UCSD-AML1 (cell line): Measurements from ENCODE around the gene CCDC40.
"Not testable (repeated sequence)": the region's sequence is repeated elsewhere in the genome, so short reads cannot be mapped to it uniquely, and the experiment has no call there.

Source experiments
- DNase-seq: peaks from one replicate; lab custom pipeline; 2025; ENCODE audit not compliant: unreplicated experiment; lab: John Stamatoyannopoulos, UW

Gene CCDC40

GRCh38 chr17:80043963-80044362 is 7.5 kb downstream of the CCDC40 start:
- DNase-seq, result no peak

- no peak for DNase-seq
These were observed 9.3 kb downstream of the CCDC40 start for GRCh38 chr17:80045703-80046102.

DNA sequence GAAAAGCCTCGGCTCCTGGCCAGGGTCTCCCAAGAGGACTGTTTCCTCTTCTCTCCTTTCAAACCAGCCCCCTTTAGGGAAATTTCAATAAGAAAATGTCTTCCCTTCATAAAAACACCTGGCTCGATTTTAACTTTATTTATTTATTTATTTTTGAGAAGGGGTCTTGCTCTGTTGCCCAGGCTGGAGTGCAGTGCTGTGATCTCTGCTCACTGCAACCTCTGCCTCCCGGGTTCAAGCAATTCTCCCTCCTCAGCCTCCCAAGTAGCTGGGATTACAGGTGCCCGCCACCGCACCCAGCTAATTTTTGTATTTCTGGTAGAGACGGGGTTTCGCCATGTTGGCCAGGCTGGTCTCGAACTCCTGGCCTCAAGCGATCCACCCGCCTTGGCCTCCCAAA is 10.3 kb downstream of the CCDC40 start:
- not testable (repeated sequence) for DNase-seq

DNA sequence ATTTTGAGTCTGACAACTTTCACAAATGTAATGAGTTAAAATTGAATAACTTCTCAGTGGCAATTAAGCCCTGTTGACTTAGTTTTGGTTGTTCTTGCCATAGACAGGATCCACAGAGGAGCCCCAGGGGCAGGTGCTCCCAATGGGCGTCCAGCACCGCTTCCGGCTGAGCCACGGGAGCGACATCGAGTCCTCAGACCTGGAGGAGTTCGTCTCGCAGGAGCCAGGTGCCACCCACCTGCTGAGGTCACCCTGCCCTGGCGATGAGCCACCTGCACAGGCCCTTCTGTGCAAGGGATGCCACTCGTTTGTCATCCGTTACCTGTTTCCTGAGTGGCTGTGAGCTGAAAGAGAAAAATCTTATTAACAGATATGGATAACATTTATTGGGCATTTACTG is 10.7 kb downstream of the CCDC40 start:
- no peak for DNase-seq

DNA sequence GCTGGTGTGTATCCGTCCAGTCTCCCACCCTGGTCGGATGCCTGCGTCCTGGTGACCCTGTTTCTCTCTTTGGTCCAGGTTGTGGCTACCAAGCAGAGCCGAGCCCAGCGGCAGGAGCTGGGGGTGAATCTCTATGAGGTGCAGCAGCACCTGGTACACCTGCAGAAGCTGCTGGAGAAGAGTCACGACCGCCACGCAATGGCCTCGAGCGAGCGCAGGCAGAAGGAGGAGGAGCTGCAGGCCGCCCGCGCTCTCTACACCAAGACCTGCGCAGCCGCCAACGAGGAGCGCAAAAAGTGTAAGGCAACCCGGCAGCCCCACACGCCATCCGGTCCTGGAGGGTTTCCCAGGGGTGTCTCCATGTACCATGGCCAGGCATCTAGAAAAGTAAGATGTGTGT is 13.5 kb downstream of the CCDC40 start:
- DNase-seq, result no peak

GRCh38 chr17:80050706-80051105 is 14.3 kb downstream of the CCDC40 start:
- no peak for DNase-seq

- DNase-seq, result no peak
These were observed 15.2 kb downstream of the CCDC40 start for GRCh38 chr17:80051681-80052080.

DNA sequence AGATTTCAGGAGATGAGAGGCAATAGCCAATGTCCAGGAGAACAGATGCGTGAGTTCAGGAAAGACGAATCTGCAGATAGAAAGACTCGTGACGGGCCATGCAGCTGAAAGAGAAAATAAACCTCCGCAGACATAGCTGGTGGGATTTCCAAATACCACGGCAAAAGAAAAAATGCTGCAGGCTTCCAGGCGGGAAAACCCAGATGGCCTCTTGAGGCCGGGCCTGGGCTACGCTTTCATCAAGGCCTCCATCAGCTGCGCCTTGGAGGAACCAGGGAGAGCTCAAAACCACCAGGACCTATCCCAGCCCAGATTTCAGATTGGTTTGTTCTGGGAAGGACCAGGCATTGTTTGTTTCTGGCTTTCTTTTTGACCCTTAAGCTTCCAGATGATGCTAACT is 16.7 kb downstream of the CCDC40 start:
- no peak for DNase-seq

- no peak for DNase-seq
These were observed 19.2 kb downstream of the CCDC40 start for GRCh38 chr17:80055597-80055996.

DNA sequence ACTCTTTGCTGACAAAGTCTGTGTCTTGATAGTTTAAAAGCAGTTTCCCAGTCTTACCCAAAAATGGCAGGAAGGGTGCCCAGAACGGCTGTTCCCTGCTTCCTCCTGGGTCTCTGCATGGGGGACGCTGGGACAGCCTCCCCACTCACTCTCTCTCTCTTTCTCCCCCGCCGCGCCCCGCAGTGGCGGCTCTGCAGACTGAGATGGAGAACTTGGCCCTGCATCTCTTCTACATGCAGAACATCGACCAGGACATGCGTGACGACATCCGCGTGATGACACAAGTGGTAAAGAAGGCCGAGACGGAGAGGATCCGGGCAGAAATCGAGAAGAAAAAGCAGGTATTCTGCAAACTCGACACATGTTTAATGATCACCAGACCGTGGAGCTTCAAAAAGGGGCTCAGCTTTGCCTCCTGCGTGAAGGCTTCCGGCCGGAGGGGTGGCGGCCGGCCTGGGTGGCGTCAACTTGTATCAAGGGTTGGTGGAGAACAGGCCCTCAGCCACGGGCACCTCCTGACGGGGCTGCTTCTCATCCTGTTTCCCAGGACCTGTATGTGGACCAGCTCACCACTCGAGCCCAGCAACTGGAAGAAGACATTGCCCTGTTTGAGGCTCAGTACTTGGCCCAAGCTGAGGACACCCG is 22.0 kb downstream of the CCDC40 start:
- no peak for DNase-seq

DNA sequence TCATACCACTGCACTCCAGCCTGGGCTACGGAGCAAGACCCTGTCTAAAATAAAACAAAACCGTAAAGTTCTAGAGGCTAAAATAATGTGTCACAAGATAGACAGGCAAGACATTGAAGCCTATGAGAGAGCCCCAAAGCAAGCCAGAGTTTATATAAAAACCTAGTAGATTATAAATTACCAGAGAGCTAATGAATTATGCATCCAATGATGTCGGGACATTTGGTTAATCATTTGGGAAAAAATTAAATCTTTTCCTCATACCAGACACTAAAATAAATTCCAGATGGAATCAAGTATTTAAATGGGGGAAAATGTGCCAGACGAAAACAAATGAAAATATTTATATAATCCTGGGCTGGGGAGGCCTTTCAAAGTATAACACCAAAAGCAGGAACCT is 24.2 kb downstream of the CCDC40 start:
- no peak for DNase-seq

DNA sequence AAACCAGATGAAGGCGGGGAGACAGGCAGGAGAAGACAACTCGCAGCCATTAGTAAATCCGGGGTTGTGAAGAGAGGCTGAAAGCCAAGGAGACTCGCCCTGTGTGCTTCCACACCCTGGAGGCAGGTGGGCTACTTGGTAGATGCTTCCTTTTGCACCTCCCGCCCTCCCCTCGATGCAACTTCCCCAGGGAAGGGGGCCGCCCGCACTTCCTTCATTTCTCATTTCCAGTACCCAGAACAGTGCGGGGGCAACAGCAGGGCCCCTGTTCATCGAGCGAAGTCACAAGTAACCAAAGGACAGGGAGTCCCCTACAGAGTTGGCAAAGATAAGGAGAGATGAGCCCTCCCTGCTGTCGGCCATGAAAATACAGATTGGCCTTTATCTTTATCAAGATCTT is 25.0 kb downstream of the CCDC40 start:
- no peak for DNase-seq

DNA sequence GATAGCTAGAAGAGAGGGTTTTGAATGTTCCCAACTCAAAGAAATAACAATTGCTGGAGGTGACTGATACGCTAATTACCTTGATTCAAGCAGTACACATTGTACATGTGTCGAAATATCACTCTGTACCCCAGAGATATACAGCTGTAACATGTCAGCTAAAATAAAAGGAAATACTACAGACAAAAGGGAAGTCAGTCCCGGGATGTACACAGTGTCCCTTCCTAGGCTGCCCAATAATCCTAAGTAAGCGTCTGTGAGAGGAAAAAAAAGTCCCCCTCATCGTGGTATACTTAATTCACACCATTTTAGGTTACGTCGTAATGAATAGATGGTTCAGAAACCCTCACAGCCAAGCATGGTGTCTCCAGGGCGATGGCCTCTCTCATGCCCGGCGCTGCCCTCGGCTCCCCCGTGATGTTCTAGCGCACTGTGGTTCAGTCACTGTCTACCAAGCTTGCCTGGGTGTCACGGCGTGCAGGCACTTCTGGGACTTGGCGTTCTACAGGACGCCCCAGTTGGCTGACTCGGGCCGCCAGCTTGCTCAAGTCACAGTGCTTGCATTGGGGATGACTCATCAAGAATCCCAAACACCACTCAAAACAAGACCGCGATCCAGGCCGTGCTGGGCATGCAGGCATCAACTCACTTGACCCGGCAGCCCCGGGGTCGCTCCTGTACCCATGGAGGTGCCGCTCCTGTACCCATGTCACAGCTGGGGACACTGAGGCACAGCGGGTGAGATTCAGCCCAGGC is 27.6 kb downstream of the CCDC40 start:
- DNase-seq, result no peak

GRCh38 chr17:80064696-80065095 is 28.3 kb downstream of the CCDC40 start:
- no peak for DNase-seq

DNA sequence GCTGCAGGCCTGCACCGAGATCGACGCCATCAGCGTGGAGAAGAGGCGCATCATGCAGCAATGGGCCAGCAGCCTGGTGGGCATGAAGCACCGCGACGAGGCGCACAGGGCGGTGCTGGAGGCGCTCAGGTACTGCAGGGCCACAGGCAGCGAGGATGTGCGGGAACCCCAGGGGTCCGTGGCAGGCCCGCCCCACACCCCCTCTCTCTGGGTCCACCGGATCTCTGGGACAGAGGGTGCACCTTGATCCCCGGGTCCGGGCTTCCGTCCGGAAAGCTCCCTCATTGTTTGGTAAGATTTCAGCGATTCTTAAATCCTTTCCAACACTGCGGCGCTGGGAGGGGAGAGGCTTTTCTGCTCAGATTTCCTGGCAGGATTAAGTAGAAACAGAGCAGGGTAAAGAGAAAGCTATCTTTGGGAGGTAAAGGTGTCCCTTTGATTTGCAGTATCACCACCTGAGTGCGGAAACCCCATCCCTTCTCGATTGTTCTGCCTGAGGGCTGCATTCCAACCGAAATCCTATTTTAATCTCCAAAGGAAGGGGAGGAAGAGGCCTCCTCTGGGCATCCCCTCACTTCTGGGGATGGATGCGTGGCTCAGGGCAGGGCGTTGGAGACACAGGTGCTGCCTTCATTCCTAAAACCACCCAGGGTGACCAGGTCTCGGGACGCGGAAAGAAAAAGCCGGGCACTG is 29.2 kb downstream of the CCDC40 start:
- DNase-seq, result no peak

DNA sequence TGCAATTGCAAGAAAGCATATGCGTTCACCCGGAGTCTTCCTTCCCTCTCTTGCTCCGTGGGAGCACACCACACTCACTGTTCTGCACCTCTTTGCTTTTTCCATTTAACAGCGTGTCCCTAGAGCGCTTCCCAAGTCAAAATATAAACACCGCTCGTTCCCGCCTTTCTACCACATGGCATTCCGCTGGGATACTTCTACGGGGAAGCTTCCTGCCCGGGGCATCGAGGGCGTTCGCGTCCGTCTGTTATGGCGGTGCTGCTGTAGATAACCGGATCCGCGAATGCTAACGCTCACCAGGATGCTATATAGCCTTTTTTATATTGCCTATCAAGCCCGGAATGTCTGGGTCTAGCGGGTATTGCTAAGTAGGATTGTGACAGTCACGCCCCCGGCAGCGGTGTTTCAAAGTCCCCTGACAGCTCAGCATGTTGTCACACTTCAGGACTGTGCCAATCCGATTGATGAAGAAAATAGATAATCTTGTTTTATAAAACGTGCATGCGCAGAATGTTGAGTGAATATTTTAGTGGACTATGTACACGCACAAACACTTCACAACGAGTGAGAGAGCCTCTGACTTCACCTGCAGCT is 31.0 kb downstream of the CCDC40 start:
- DNase-seq, result no peak

DNA sequence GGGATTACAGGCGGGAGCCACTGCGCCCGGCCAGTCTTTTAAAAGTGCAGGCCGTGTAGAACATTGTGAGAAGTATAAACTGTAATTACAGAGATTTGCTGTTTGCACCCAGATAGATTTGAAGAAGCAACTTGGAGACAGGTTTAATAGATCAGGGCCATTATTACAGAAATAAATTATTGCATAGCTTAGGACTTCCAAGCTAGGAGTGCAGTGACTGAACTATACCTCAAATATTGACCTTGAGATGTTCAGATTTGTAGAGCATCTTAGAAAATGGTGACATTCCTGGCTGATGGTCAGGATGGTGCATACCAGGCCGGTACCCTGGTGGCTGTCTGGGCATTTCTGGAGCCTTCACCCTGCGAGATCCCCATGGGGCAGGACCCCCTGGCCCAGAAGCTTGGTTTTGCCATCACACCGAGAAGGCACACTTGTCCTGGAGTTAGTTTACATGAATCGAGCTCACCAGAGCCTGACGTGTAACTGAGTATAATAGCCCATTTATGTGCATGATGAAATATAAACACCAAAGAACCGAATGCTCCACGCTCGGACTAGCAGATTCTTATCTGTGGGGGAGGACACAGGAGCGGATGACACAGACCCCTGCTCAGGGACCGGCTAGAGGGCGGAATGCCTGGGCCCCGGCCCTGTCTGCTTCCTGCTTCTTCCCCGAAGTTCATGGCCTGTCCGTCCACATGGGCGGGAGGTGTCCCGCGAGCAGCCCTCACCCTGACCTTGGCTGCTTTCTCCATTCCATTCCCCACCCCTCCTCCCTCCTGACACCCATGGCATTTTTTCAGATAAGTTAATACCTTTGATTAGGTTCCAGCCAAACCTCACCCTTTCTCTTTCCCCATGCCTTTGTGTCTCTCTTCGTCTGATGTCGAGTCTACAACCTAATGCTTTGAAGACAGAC is 32.1 kb downstream of the CCDC40 start:
- no peak for DNase-seq

DNA sequence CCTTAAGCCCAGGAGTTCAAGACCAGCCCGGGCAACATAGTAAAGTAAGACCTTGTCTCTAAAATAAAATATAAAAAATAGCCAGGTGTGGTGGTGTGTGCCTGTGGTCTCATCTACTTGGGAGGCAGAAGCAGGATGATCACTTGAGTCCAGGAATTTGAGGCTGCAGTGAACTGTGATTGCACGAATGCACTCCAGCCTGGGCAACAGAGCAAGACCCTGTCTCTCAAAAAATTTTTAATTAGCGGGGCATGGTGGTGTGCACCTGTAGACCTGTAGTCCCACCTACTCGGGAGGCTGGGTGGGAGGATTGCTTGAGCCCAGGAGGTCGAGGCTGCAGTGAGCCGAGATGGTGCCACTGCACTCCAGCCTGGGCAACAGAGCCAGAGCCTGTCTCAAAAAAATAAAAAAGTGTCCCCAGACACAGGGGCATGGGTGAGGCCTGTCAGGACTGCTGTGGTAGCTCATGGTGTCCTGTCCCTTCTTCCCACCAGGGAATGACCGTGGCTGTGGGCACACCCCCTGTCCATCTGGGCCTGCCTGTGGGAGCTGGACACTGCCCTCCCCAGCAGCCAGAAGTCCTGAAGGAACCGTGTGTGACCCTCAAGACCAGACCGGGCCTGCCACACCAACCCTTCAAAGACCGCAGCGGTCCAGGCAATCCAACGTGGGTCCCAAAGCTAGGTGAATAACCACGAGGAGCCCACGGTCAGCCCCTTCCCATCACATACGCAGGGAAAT is 34.1 kb downstream of the CCDC40 start:
- no peak for DNase-seq

GRCh38 chr17:80071116-80071841 is 34.8 kb downstream of the CCDC40 start:
- no peak for DNase-seq
